SU-DHL-6 (cell line): ENCODE results near the gene HPRT1.

Source experiments
- H2AFZ ChIP-seq: fragments of 200-600 bp; sonication (generic); 2 replicates; pipeline ENCODE4 v1.6.1; 2014; ENCODE audit warnings: low read depth, mild to moderate bottlenecking, moderate library complexity, mixed read lengths, antibody characterized with exemption, low read length; ENCODE audit not compliant: severe bottlenecking
- H3F3A ChIP-seq: fragments of 200-600 bp; shearing (Covaris generic); 2 replicates; pipeline ENCODE4 v1.6.0; 2016; ENCODE audit warnings: antibody characterized with exemption, mild to moderate bottlenecking; ENCODE audit not compliant: insufficient read depth
- H3K27ac ChIP-seq: fragments of 200-600 bp; sonication (generic); 2 replicates; pipeline ENCODE4 v1.5.1; 2016; ENCODE audit warnings: low read depth, mild to moderate bottlenecking, low read length, moderate library complexity, mixed read lengths
- H3K27me3 ChIP-seq: fragments of 200-600 bp; sonication (generic), shearing (Covaris generic); 2 replicates; pipeline ENCODE4 v1.6.0; 2014; ENCODE audit warnings: mild to moderate bottlenecking, low read length
- H3K36me3 ChIP-seq: fragments of 200-600 bp; sonication (generic); 2 replicates; pipeline ENCODE4 v1.6.1; 2014; ENCODE audit warnings: mild to moderate bottlenecking, low read length, mixed read lengths
- H3K4me2 ChIP-seq: fragments of 300-600, 200-600 bp; shearing (Covaris generic), sonication (generic); 2 replicates; pipeline ENCODE4 v1.6.0; 2014; ENCODE audit warnings: low read length, low read depth, mild to moderate bottlenecking; ENCODE audit not compliant: poor library complexity, severe bottlenecking
- H3K4me3 ChIP-seq: fragments of 200-600 bp; sonication (generic); 2 replicates; pipeline ENCODE4 v1.5.1; 2014; ENCODE audit warnings: antibody characterized with exemption, low read length, mild to moderate bottlenecking, mixed read lengths; ENCODE audit not compliant: insufficient read depth, poor library complexity, severe bottlenecking
- H3K79me2 ChIP-seq: fragments of 200-600 bp; sonication (generic); 2 replicates; pipeline ENCODE4 v1.6.1; 2014; ENCODE audit warnings: mild to moderate bottlenecking, low read length, moderate library complexity; ENCODE audit not compliant: insufficient read depth
- H3K9ac ChIP-seq: fragments of 200-600 bp; sonication (generic); 2 replicates; pipeline ENCODE4 v1.7.0; 2014; ENCODE audit warnings: mild to moderate bottlenecking, low read length
- H3K9me2 ChIP-seq: fragments of 200-600 bp; sonication (generic); replicated peaks from 2 replicates; pipeline ENCODE4 v1.6.1; 2014; ENCODE audit warnings: low read length; ENCODE audit not compliant: insufficient read depth
- H3K9me3 ChIP-seq: fragments of 200-600 bp; sonication (generic); 2 replicates; pipeline ENCODE4 v1.6.1; 2014; ENCODE audit warnings: low read length, mixed read lengths; ENCODE audit not compliant: insufficient read depth
- H4K20me1 ChIP-seq: fragments of 200-600 bp; sonication (generic); 2 replicates; pipeline ENCODE4 v1.6.1; 2014; ENCODE audit warnings: low read depth, mild to moderate bottlenecking, antibody characterized with exemption, low read length, moderate library complexity, mixed read lengths
- EZH2phosphoT487 ChIP-seq: fragments of 200-600 bp; sonication (generic), shearing (Covaris generic); conservative IDR thresholded peaks from 2 replicates; pipeline ENCODE4 v1.6.1; 2018; ENCODE audit warnings: mild to moderate bottlenecking, antibody characterized with exemption, low read length, moderate library complexity, mixed read lengths
- TF ChIP-seq, protein P1 (sequence below): fragments of 200-600 bp; sonication (generic); IDR thresholded peaks from one replicate; pipeline ENCODE4 v1.5.1; 2017; ENCODE audit warnings: antibody characterized with exemption, mild to moderate bottlenecking, low read length, moderate library complexity; ENCODE audit not compliant: insufficient read depth, poor library complexity, severe bottlenecking

Gene HPRT1

GRCh38 chrX:134525086-134525792 is 65.3 kb downstream of the HPRT1 start:
- no peak overlapping the region for H3K9ac ChIP-seq
- H3K4me2 ChIP-seq: no peak overlapping the region
- H3K27ac ChIP-seq: no peak overlapping the region
- H3K36me3 ChIP-seq: no peaks in the 10 kb centered on the region
- no peaks in the 10 kb centered on the region for H4K20me1 ChIP-seq
- no peaks in the 10 kb centered on the region for H3K79me2 ChIP-seq
- H3K9me2 ChIP-seq: no peaks in the 10 kb centered on the region
- H3K9me3 ChIP-seq: no peaks in the 10 kb centered on the region
- no peaks in the 10 kb centered on the region for H3F3A ChIP-seq
- no peak for TF ChIP-seq EZH2phosphoT487
- TF ChIP-seq, protein P1, sequence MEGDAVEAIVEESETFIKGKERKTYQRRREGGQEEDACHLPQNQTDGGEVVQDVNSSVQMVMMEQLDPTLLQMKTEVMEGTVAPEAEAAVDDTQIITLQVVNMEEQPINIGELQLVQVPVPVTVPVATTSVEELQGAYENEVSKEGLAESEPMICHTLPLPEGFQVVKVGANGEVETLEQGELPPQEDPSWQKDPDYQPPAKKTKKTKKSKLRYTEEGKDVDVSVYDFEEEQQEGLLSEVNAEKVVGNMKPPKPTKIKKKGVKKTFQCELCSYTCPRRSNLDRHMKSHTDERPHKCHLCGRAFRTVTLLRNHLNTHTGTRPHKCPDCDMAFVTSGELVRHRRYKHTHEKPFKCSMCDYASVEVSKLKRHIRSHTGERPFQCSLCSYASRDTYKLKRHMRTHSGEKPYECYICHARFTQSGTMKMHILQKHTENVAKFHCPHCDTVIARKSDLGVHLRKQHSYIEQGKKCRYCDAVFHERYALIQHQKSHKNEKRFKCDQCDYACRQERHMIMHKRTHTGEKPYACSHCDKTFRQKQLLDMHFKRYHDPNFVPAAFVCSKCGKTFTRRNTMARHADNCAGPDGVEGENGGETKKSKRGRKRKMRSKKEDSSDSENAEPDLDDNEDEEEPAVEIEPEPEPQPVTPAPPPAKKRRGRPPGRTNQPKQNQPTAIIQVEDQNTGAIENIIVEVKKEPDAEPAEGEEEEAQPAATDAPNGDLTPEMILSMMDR: no peak
- H3K27me3 ChIP-seq: no peaks in the 10 kb centered on the region
- H2AFZ ChIP-seq: no peak overlapping the region
- H3K4me3 ChIP-seq: no peak overlapping the region

DNA sequence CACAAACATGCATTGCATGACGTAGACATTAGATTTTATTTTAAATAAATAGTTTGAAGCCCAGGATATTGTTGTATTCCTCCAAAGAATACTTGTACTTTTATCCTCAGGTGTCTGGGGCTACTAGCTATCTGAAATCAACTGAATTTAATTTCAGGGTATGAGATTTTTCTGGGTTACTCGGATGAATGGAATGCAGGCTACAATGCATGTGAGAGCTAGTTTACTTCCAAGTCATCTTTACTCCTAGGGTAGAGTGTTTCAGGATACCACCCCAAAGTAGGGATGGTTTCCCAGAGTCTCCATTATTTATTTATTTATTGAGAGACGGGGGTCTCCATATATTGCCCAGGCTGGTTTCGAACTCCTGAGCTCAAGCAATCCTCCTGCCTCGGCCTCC is 66.4 kb downstream of the HPRT1 start:
- no peak overlapping the region for H3K9ac ChIP-seq
- no peaks in the 10 kb centered on the region for H3F3A ChIP-seq
- TF ChIP-seq, protein P1: no peak
- no peak for TF ChIP-seq EZH2phosphoT487
- H3K4me3 ChIP-seq: no peak overlapping the region
- H4K20me1 ChIP-seq: no peaks in the 10 kb centered on the region
- H3K27ac ChIP-seq: no peak overlapping the region
- H3K4me2 ChIP-seq: no peak overlapping the region
- H3K27me3 ChIP-seq: no peaks in the 10 kb centered on the region
- H3K9me3 ChIP-seq: no peaks in the 10 kb centered on the region
- no peaks in the 10 kb centered on the region for H3K79me2 ChIP-seq
- H3K36me3 ChIP-seq: no peaks in the 10 kb centered on the region
- H3K9me2 ChIP-seq: no peaks in the 10 kb centered on the region
- H2AFZ ChIP-seq: no peak overlapping the region

- Histone ChIP-seq H3K27ac (no peak overlapping the region), H3K9ac (no peak overlapping the region), H2AFZ (no peak overlapping the region)
Measured at GRCh38 chrX:134528960-134529359, 69.0 kb downstream of the HPRT1 start.

GRCh38 chrX:134529481-134529880 is 69.5 kb downstream of the HPRT1 start:
- TF ChIP-seq, protein P1: no peak
- TF ChIP-seq EZH2phosphoT487: no peak
- Histone ChIP-seq H3F3A (no peaks in the 10 kb centered on the region), H3K36me3 (no peaks in the 10 kb centered on the region), H2AFZ (no peak overlapping the region), H3K79me2 (no peaks in the 10 kb centered on the region), H3K9ac (no peak overlapping the region), H3K4me3 (no peak overlapping the region), H3K27me3 (no peaks in the 10 kb centered on the region), H3K4me2 (no peak overlapping the region), H4K20me1 (no peaks in the 10 kb centered on the region), H3K27ac (no peak overlapping the region), H3K9me2 (no peaks in the 10 kb centered on the region), H3K9me3 (no peaks in the 10 kb centered on the region)

More at GRCh38 chrX:134528960-134529359, 69.0 kb downstream of the HPRT1 start:
- Histone ChIP-seq H3K9me3 (no peaks in the 10 kb centered on the region), H3F3A (no peaks in the 10 kb centered on the region), H3K9me2 (no peaks in the 10 kb centered on the region), H3K79me2 (no peaks in the 10 kb centered on the region), H3K27me3 (no peaks in the 10 kb centered on the region), H3K36me3 (no peaks in the 10 kb centered on the region), H3K4me2 (no peak overlapping the region), H3K4me3 (no peak overlapping the region), H4K20me1 (no peaks in the 10 kb centered on the region)
- no peak for TF ChIP-seq EZH2phosphoT487
